GM12878 (cell line): Measurements from ENCODE around the gene PCDHGA6. TPM values are rescaled to one million over a fixed set of nuclear protein-coding genes. Genes with fewer than 3 reads are reported as not detected.
"Not testable (repeated sequence)": the region's sequence is repeated elsewhere in the genome, so short reads cannot be mapped to it uniquely, and the experiment has no call there.

Source experiments
- ATAC-seq: fragments of 200-7000 bp; cut with Tn5 transposase; 3 replicates; pipeline ENCODE4 v1.9.1; 2020; ENCODE audit warnings: mild to moderate bottlenecking, moderate library complexity
- BruUV-seq: library from RNA; stranded (reverse); fragments of 400-500 nt; replicated peaks from 2 replicates; lab custom pipeline; 2021; lab: Mats Ljungman, UMichigan
- CTCF ChIA-PET: fragments of 300-600 bp; sonication (Branson Sonifier 250); formaldehyde crosslinking; extraction: SDS; loops from one replicate; lab custom pipeline; 2021; ENCODE audit warnings: inconsistent platforms; lab: Yijun Ruan, JAX
- POLR2A ChIA-PET: fragments of 350-600 bp; formaldehyde crosslinking; extraction: SDS; loops from one replicate; lab custom pipeline; 2021; ENCODE audit warnings: inconsistent platforms; lab: Charles Lee
- RAD21 ChIA-PET: fragments of 300-600 bp; sonication (Branson Sonifier 250); formaldehyde crosslinking; loops from one replicate; lab custom pipeline; 2023; ENCODE audit warnings: antibody characterized with exemption; ENCODE audit not compliant: unreplicated experiment; lab: Charles Lee
- SMC1A ChIA-PET: fragments of 300-600 bp; sonication (Branson Sonifier 250); formaldehyde crosslinking; loops from one replicate; lab custom pipeline; 2023; ENCODE audit not compliant: unreplicated experiment, uncharacterized antibody; lab: Charles Lee
- DNase-seq: peaks from one replicate; pipeline ENCODE4 v3.0.0-alpha.2; 2011; ENCODE audit warnings: low read depth, low spot score
- FAIRE-seq: peaks from 3 replicates; lab custom pipeline; 2011; peaks lifted over from hg19 to GRCh38; lab: Jason Lieb, UNC
- H2AFZ ChIP-seq: 2 replicates; pipeline ENCODE4 v1.6.0; 2011; ENCODE audit warnings: low read depth, low read length, control low read depth; ENCODE audit not compliant: control insufficient read depth
- H3K27ac ChIP-seq: 2 replicates; pipeline ENCODE4 v1.5.1; 2011; ENCODE audit warnings: control low read depth; ENCODE audit not compliant: control insufficient read depth, insufficient read depth
- H3K27me3 ChIP-seq, 2 experiments: replicated peaks in 1 of 2; 2 replicates each; pipeline versions ENCODE4 v1.6.0 to v1.6.1; 2011; ENCODE audit warnings: low read length in 1 of 2; ENCODE audit not compliant: control insufficient read depth in 2 of 2, insufficient read depth in 2 of 2
- H3K36me3 ChIP-seq, 2 experiments: 2 replicates each; pipeline ENCODE4 v1.5.1; 2011; ENCODE audit warnings: low read length in 1 of 2; ENCODE audit not compliant: control insufficient read depth in 2 of 2, insufficient read depth in 2 of 2
- H3K4me1 ChIP-seq: 2 replicates; pipeline ENCODE4 v1.6.1; 2011; ENCODE audit warnings: mild to moderate bottlenecking, low read length, moderate library complexity, mixed read lengths; ENCODE audit not compliant: control insufficient read depth, insufficient read depth
- H3K4me2 ChIP-seq: 2 replicates; pipeline ENCODE4 v1.6.0; 2011; ENCODE audit warnings: control low read depth; ENCODE audit not compliant: control insufficient read depth, insufficient read depth
- H3K4me3 ChIP-seq: fragments of 200-600 bp; sonication (generic); 2 replicates; pipeline ENCODE4 v1.5.1; 2016
- H3K79me2 ChIP-seq: 2 replicates; pipeline ENCODE4 v1.6.0; 2011; ENCODE audit warnings: low read length; ENCODE audit not compliant: control insufficient read depth, insufficient read depth
- H3K9ac ChIP-seq: 2 replicates; pipeline ENCODE4 v1.8.0; 2011; ENCODE audit warnings: low read length, control low read depth, mixed read lengths; ENCODE audit not compliant: control insufficient read depth, insufficient read depth
- H3K9me3 ChIP-seq: replicated peaks from 3 replicates; pipeline ENCODE4 v1.5.1; 2011; ENCODE audit warnings: mild to moderate bottlenecking, low read length; ENCODE audit not compliant: control insufficient read depth, insufficient read depth
- H4K20me1 ChIP-seq: 2 replicates; pipeline ENCODE4 v1.6.0; 2011; ENCODE audit not compliant: control insufficient read depth, insufficient read depth
- HCFC1 ChIP-seq: fragments of 150-350 bp; IDR thresholded peaks from 2 replicates; pipeline ENCODE4 v1.6.1; 2014; ENCODE audit warnings: low read length
- IKZF2 ChIP-seq, 2 experiments: fragments of 450-650 bp; IDR thresholded peaks; 2 replicates each; pipeline ENCODE4 v1.6.1; 2017; ENCODE audit warnings: mild to moderate bottlenecking in 2 of 2, moderate library complexity in 2 of 2
- WGBS: methylation state at CpG from one replicate; pipeline ENCODE4 v1.1.6; 2016; ENCODE audit warnings: low lambda C conversion rate; ENCODE audit not compliant: insufficient replicate concordance, insufficient coverage; ENCODE audit errors: missing lambda C conversion rate; 5-methylcytosine and 5-hydroxymethylcytosine counted together
- in situ Hi-C: fragments of 300-500 bp; cut with MboI; formaldehyde crosslinking; loops from 9 replicates; pipeline ENCODE4 v1.14.3; 2018; ENCODE audit warnings: mixed read lengths
- intact Hi-C: fragments of 100-400 bp; cut with micrococcal nuclease; formaldehyde crosslinking; loops from one replicate; pipeline ENCODE4 v1.14.2; 2022; ENCODE audit not compliant: unreplicated experiment
- polyA plus RNA-seq, 11 experiments: library from polyadenylated mRNA; depleted of rRNA in 4 of 11; unstranded in 6 of 11; stranded (reverse) in 5 of 11; fragments of >200 nt; fragmentation: Nextera tagmentation in 4 of 11; fragmentation: Illumina TruSeq in 1 of 11; extraction: Ambion mirVana in 4 of 11; extraction: Trizol in 1 of 11; gene quantifications; 1 replicate in 1 of 11; 2 replicates in 10 of 11; pipeline versions ENCODE4 v1.2.1 to v1.2.3, GENCODE V29; 2011 to 2016; ENCODE audit warnings: inconsistent platforms in 2 of 11, missing spikeins in 2 of 11, low read depth in 1 of 11
- total RNA-seq, 4 experiments: library from RNA; depleted of rRNA in 3 of 4; stranded (reverse); fragments of >200 nt in 3 of 4; fragmentation: Illumina TruSeq in 1 of 4; extraction: Trizol in 1 of 4; gene quantifications; 2 replicates each; pipeline versions ENCODE4 v1.2.1 to v1.2.3, GENCODE V29; 2013 to 2021

The PCDHGA6 gene
- total and polyA plus RNA-seq, 10 of the 15 experiments (the other 5 are each of a cell fraction or from before 2014, with no cell fraction given), result 0.04 to 0.60 (median 0.15) TPM; not detected in 3

DNA sequence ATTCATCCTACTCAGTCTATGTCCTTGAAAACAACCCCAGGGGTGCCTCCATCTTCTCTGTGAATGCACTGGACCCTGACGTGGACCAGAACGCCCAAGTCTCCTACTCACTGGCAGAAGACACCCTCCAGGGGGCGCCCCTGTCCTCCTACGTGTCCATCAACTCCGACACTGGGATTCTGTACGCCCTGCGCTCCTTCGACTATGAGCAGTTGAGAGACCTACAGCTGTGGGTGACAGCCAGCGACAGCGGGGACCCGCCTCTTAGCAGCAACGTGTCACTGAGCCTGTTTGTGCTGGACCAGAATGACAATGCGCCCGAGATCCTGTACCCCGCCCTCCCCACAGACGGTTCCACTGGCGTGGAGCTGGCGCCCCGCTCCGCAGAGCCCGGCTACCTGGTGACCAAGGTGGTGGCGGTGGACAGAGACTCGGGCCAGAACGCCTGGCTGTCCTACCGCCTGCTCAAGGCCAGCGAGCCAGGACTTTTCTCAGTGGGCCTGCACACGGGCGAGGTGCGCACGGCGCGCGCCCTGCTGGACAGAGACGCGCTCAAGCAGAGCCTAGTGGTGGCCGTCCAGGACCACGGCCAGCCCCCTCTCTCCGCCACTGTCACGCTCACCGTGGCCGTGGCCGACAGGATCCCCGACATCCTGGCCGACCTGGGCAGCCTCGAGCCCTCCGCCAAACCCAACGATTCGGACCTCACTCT lies 1.9 kb downstream of the PCDHGA6 start:
- H3K9ac ChIP-seq, H3K27ac ChIP-seq, H3K27me3 ChIP-seq, RAD21 ChIA-PET, H3K4me3 ChIP-seq, in situ Hi-C loops, BruUV-seq, H4K20me1 ChIP-seq, intact Hi-C loops, FAIRE-seq, DNase-seq, CTCF ChIA-PET, H3K79me2 ChIP-seq, POLR2A ChIA-PET, SMC1A ChIA-PET, H3K4me1 ChIP-seq, H3K36me3 ChIP-seq, H3K4me2 ChIP-seq, ATAC-seq, H2AFZ ChIP-seq: not testable (repeated sequence)
- WGBS, result 89% methylated on average over 33 of the region's 48 CpGs
- H3K9me3 ChIP-seq, result peaks cover 17% of the 10 kb centered on the region; the same call in 2 of the 3 replicates

DNA sequence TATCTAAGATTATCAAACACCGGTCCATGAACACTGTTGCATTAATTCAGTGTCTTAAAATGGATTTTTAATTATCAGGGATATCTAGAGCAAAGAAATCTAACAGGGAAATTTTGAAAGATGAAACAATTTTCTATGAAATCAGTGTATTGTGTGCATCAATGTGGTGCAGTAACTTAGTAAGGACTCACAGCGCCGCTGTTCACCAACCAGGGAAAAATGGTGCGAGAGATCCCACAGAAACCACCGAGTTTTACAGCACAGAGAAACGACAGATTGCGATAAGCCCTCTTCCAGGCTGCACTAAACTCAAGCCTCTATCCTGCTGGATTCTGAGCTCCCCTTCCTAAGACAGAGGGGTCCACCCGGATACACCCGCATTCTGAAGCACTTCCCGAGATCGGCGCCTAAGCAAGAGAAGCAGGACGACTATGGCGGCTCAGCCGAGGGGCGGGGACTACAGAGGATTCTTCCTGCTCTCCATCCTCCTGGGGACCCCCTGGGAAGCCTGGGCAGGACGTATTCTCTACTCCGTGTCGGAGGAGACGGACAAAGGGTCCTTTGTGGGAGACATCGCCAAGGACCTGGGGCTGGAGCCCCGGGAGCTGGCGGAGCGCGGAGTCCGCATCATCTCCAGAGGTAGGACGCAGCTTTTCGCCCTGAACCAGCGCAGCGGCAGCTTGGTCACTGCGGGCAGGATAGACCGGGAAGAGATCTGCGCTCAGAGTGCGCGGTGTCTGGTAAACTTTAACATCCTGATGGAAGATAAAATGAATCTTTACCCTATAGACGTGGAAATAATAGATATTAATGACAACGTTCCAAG lies 9.0 kb downstream of the PCDHGA6 start, which contains the start of gene PCDHGA7:
TSS of gene PCDHGA7 (plus strand) at position 274 of the 826 bp plus-strand sequence. CDS start at position 432, 158 bp downstream.
- no TSS peak for BruUV-seq
- SMC1A ChIA-PET, result no interaction called here
- H3K36me3 ChIP-seq, result no peaks in the 10 kb centered on the region
- intact Hi-C loops (no loop called here), in situ Hi-C loops (no loop called here)
- H4K20me1 ChIP-seq, result no peaks in the 10 kb centered on the region
- H3K9ac ChIP-seq, result no peak within 1 kb of the TSS
- no peak within 1 kb of the TSS for H3K27ac ChIP-seq
- CTCF ChIA-PET, result interaction anchor here (0.8 to 1.5 kb wide), 2 partner anchors 9 to 175 kb away, joined by 3 read pairs; no protein-coding TSS in a partner anchor
- no peak for TF ChIP-seq HCFC1
- TF ChIP-seq IKZF2 (IDR thresholded peaks at IDR 0.05), result no peak
- H3K4me3 ChIP-seq, result no peak within 1 kb of the TSS
- H3K27me3 ChIP-seq, result no peaks in the 10 kb centered on the region
- 13% methylated on average over 37 of the region's 37 CpGs for WGBS
- RAD21 ChIA-PET, result no interaction called here
- H3K4me2 ChIP-seq, result no peak within 1 kb of the TSS
- no peak within 1 kb of the TSS for H2AFZ ChIP-seq
- H3K79me2 ChIP-seq, result no peaks in the 10 kb centered on the region
- no peaks in the 10 kb centered on the region; the same call in 2 of the 3 replicates for H3K9me3 ChIP-seq
- POLR2A ChIA-PET, result no interaction called here
- no peak for DNase-seq
- ATAC-seq, result no peak
- FAIRE-seq, result no peak
- H3K4me1 ChIP-seq, result no peaks in the 10 kb centered on the region
